Pancreas (tissue), 10 donors: ENCODE measurements around the gene RPN2. TPM values are rescaled to one million over a fixed set of nuclear protein-coding genes. Genes with fewer than 3 reads are reported as not detected.
A peak's percentile ranks its signal among the peaks of the same experiment; 100 is the strongest.

ENCODE experiments used
- ATAC-seq, 4 donors: fragments of 200-7000 bp; cut with Tn5 transposase; one replicate each; pipeline versions ENCODE4 v1.8.0 to v1.9.1; 2020; ENCODE audit warnings: mild to moderate bottlenecking in 4 of 4, moderate library complexity in 4 of 4
- DNase-seq, 6 donors: peaks; one replicate each; pipeline ENCODE4 v3.0.0-alpha.2; 2020
- FAIRE-seq: peaks from 2 replicates; lab custom pipeline; 2012; peaks lifted over from hg19 to GRCh38; lab: Jason Lieb, UNC
- H3K27ac ChIP-seq, 4 donors: fragments of 200-600 bp; sonication (generic); 1 replicate in 3 of 4; 2 replicates in 1 of 4; pipeline versions ENCODE4 v1.5.0 to v1.8.0; 2020
- H3K27me3 ChIP-seq, 4 donors: fragments of 200-600 bp; one replicate each; pipeline ENCODE4 v1.8.0; 2021
- H3K36me3 ChIP-seq, 3 donors: fragments of 200-600 bp; sonication (generic) in 1 of 3; one replicate each; pipeline versions ENCODE4 v1.5.0 to v1.8.0; 2020 to 2021
- H3K4me1 ChIP-seq, 3 donors: fragments of 200-600 bp; one replicate each; pipeline ENCODE4 v1.8.0; 2021
- H3K4me3 ChIP-seq, 4 donors: fragments of 200-600 bp; sonication (generic) in 2 of 4; one replicate each; pipeline versions ENCODE4 v1.5.0 to v1.8.0; 2020 to 2021
- H3K9me3 ChIP-seq, 4 donors: fragments of 200-600 bp; one replicate each; pipeline ENCODE4 v1.8.0; 2021
- WGBS, 2 donors: extraction: QIAGEN DNeasy Blood & Tissue Kit; methylation state at CpG; one replicate each; pipeline ENCODE4 v1.1.7; 2013; 5-methylcytosine and 5-hydroxymethylcytosine counted together
- intact Hi-C, 3 donors: fragments of 100-400 bp; cut with DNase I; formaldehyde crosslinking; loops; one replicate each; pipeline versions ENCODE4 v1.11.1 to v1.14.2; 2022
- polyA plus RNA-seq, 2 donors: library from polyadenylated mRNA; stranded (reverse); fragments of 200-250 nt; gene quantifications; one replicate each; pipeline ENCODE4 v1.2.3, GENCODE V29; 2013
- total RNA-seq, 6 donors: library from RNA; stranded (reverse); fragmentation: NEBNext Ultra II Directional in 4 of 6; extraction: Animal tissue kit (Norgen Biotek cat#: 25700) in 4 of 6; gene quantifications; one replicate each; pipeline versions ENCODE4 v1.2.1 to v1.2.4, GENCODE V29; 2021 to 2023
- TF ChIP-seq, protein P1 (sequence below), 4 donors: fragments of 200-600 bp; sonication (generic) in 3 of 4; IDR thresholded peaks; one replicate each; pipeline versions ENCODE4 v1.5.0 to v1.8.0; 2021; ENCODE audit warnings: antibody characterized with exemption in 4 of 4
- donor health status: healthy with polysubstance abuse.
- donor health status: DM: no; HTN: no; CAD: no; lungs with moderate emphysema.
- donor health status: DM: no; HTN: no; CAD: no.
- donor health status: control.
- donor health status: control.
- donor health status: Bipolar disorder and iron deficiency.
- donor health status: DM: yes; HTN: yes; CAD: no.
- donor health status: DM: no; HTN: no; CAD: no.
- donor health status: DM: no; HTN: no; CAD: no.
- donor health status: DM: yes; HTN: yes; CAD: no.

RPN2 gene
- total and polyA plus RNA-seq, 8 donors: 43.8 to 117 (median 80.9) TPM

DNA sequence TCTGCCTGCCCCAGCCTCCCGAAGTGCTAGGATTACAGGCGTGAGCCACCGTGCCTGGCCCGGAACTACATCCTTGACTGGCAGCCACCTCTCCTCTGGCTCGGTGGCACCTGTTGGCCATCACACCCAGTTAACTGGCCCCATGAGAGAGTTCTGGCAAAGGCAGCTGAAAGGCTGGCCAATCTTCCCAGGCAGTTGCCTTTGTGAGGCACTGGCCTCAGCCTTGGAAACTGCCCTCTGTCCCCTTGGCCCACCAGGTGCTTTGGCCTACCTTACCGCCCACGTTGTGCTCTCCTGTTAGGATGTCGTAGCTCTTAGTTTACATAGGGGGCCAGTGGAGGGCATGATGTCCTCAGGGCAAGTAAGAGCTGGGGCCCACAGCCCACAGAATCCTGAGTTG lies 100.7 kb downstream of the RPN2 start:
- Histone ChIP-seq H3K4me1 (peaks cover 0 to 4% (median 0%) of the 10 kb centered on the region in 3 donors), H3K27ac (no peak overlapping the region), H3K9me3 (no peaks in the 10 kb centered on the region), H3K36me3 (no peaks in the 10 kb centered on the region), H3K4me3 (no peak overlapping the region), H3K27me3 (no peaks in the 10 kb centered on the region)
- ATAC-seq (peak in 3 of 4 donors; percentile 16 to 68 (median 46)), DNase-seq (peak in 3 of 6 donors; percentile 22 to 32 (median 28)), FAIRE-seq (no peak)
- intact Hi-C loops: loop anchor here in 1 of 3 donors (10.0 kb wide), 1 partner anchor 85 kb away; no protein-coding TSS in a partner anchor
- 31 to 34% methylated on average over 8 of the region's 8 CpGs for WGBS, 2 donors
- TF ChIP-seq, protein P1, sequence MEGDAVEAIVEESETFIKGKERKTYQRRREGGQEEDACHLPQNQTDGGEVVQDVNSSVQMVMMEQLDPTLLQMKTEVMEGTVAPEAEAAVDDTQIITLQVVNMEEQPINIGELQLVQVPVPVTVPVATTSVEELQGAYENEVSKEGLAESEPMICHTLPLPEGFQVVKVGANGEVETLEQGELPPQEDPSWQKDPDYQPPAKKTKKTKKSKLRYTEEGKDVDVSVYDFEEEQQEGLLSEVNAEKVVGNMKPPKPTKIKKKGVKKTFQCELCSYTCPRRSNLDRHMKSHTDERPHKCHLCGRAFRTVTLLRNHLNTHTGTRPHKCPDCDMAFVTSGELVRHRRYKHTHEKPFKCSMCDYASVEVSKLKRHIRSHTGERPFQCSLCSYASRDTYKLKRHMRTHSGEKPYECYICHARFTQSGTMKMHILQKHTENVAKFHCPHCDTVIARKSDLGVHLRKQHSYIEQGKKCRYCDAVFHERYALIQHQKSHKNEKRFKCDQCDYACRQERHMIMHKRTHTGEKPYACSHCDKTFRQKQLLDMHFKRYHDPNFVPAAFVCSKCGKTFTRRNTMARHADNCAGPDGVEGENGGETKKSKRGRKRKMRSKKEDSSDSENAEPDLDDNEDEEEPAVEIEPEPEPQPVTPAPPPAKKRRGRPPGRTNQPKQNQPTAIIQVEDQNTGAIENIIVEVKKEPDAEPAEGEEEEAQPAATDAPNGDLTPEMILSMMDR (IDR thresholded peaks at IDR 0.05): no peak

DNA sequence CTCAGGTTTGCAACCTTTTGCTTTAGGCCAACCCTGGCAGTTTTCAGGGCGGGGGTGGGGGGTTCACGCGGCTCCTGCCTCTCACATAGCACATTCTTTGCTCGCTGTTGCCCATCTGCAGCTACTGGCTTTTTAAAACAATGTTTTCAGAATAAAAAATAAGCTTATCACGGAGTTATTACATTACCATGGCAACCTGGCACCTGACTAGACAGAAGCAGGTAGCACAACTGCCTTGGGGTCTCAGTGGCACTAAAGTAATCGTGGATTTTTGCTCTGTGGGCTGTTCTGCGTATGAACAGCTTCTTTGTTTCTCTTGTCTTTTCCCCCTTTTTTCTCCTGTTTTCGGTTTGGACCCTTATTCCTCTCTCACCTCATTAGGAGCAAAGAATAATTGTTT lies 101.3 kb downstream of the RPN2 start:
- intact Hi-C loops: loop anchor here in 1 of 3 donors (10.0 kb wide), 1 partner anchor 84 kb away; no protein-coding TSS in a partner anchor
- no peak overlapping the region for H3K4me3 ChIP-seq
- no peaks in the 10 kb centered on the region for H3K36me3 ChIP-seq
- no peak for ATAC-seq
- H3K27ac ChIP-seq: no peak overlapping the region
- no peak for FAIRE-seq
- no peaks in the 10 kb centered on the region for H3K9me3 ChIP-seq
- TF ChIP-seq, protein P1 (IDR thresholded peaks at IDR 0.05): no peak
- 74 to 80% methylated on average over 8 of the region's 8 CpGs for WGBS, 2 donors
- DNase-seq: no peak
- no peaks in the 10 kb centered on the region for H3K27me3 ChIP-seq
- peaks cover 0 to 4% (median 0%) of the 10 kb centered on the region in 3 donors for H3K4me1 ChIP-seq

DNA sequence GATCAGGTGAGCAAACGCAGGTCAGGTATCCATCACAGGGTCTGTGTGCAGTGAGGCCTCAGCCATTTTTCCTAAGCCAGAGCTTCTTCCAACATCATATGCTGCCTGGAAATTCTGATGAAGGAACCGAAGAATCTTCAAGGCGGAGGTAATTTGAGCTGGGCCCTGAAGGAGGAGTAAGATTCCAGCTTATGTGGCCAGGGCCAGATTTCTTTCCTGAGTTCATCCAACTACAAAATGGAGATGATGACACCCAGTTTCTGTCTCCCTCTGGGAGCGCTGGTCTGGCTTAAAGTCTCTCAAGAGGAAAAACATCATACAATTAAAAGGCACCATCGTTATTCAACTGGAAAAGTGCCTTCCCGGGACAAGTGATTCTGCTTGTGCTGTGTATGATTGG lies 103.4 kb downstream of the RPN2 start:
- Histone ChIP-seq H3K4me1 (no peaks in the 10 kb centered on the region), H3K27ac (no peak overlapping the region), H3K4me3 (no peak overlapping the region), H3K9me3 (no peaks in the 10 kb centered on the region), H3K27me3 (no peaks in the 10 kb centered on the region), H3K36me3 (no peaks in the 10 kb centered on the region)
- ATAC-seq: peak in 3 of 4 donors; percentile 14 to 30 (median 29)
- WGBS, 2 donors: 72 to 80% methylated on average over 6 of the region's 6 CpGs
- no peak for DNase-seq
- intact Hi-C loops: loop anchor here in 1 of 3 donors (10.0 kb wide), 1 partner anchor 82 kb away; no protein-coding TSS in a partner anchor
- no peak for FAIRE-seq
- TF ChIP-seq, protein P1 (IDR thresholded peaks at IDR 0.05): no peak

DNA sequence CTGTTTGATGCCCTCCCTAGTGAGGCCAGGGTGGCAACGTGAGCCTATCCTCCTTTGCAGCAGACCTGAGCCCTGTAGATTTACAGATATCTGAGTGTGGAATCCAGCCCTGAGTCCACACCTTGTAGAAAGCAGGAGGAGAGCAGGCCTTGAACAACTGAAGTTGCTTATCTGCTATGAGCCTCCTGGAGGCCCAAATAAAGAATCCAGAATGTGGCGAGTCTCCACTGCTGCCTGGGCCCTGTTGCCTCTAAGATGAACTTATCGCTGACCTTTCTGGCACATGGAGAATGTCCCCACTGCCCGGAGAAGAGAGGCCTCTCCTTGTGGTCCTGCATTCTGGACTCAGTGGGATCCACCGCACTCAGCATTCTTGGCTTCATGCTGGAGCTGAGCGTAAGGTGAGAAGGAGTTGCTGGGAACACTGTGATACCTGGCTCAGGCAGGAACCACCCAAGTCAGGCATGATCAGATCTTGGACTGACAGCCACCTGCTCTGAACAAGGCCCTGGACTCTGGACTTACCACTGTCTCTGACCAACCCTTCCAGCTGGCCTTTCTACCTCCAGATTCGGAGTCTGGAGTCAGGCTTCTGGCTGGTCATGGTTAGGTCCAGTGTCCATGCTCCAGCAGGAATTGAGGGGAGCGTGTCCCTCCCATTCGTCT lies 104.5 kb downstream of the RPN2 start:
- Histone ChIP-seq H3K9me3 (no peaks in the 10 kb centered on the region), H3K4me3 (no peak overlapping the region), H3K27ac (no peak overlapping the region), H3K4me1 (peaks cover 0 to 6% (median 0%) of the 10 kb centered on the region in 3 donors), H3K27me3 (no peaks in the 10 kb centered on the region), H3K36me3 (no peaks in the 10 kb centered on the region)
- 81 to 86% methylated on average over 9 of the region's 9 CpGs for WGBS, 2 donors
- DNase-seq: no peak
- no peak for ATAC-seq
- no peak for FAIRE-seq
- TF ChIP-seq, protein P1 (IDR thresholded peaks at IDR 0.05): no peak
- intact Hi-C loops: loop anchor here in 1 of 3 donors (10.0 kb wide), 1 partner anchor 81 kb away; no protein-coding TSS in a partner anchor

DNA sequence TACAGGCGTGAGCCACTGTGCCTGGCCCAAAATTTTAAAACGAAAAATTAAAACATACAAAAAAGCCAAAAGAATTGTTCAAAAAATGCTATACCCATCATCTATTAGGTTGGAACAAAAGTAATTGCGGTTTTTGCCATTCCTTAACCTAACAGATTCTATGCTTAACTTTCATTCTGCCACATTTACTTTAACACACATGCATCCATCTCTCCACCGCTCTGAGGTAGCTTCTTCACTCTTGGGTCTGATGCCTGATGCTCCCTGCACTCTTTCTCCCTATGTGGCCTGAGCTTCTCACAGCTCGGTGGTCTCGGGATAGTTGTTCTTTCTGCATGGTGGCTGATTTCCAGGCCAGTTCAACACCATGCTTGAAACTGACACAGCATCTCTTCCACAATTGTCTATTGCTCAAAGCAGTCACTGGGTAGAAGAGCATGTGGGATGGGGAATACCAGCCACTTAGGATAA lies 105.6 kb downstream of the RPN2 start:
- ATAC-seq: no peak
- H3K27ac ChIP-seq: no peak overlapping the region
- no peaks in the 10 kb centered on the region for H3K9me3 ChIP-seq
- no peak for FAIRE-seq
- DNase-seq: no peak
- TF ChIP-seq, protein P1 (IDR thresholded peaks at IDR 0.05): no peak
- peaks cover 0 to 6% (median 0%) of the 10 kb centered on the region in 3 donors for H3K4me1 ChIP-seq
- 75 to 83% methylated on average over 6 of the region's 6 CpGs for WGBS, 2 donors
- no peaks in the 10 kb centered on the region for H3K36me3 ChIP-seq
- no peak overlapping the region for H3K4me3 ChIP-seq
- H3K27me3 ChIP-seq: no peaks in the 10 kb centered on the region
- intact Hi-C loops: loop anchor here in 1 of 3 donors (10.0 kb wide), 1 partner anchor 80 kb away; no protein-coding TSS in a partner anchor
